22Rv1 (cell line): ENCODE measurements around the gene BAG2.

Experiments
- ZFX ChIP-seq: fragments of 450-650 bp; IDR thresholded peaks from 2 replicates; pipeline ENCODE4 v1.6.1; 2017; ENCODE audit warnings: antibody characterized with exemption, borderline replicate concordance
- TF ChIP-seq, protein P1 (sequence below): fragments of 450-650 bp; IDR thresholded peaks from 2 replicates; pipeline ENCODE4 v1.5.1; 2017; ENCODE audit warnings: mild to moderate bottlenecking

GRCh38 chr6:57205550-57206328 is 33.6 kb downstream of the BAG2 start:
- TF ChIP-seq, protein P1, sequence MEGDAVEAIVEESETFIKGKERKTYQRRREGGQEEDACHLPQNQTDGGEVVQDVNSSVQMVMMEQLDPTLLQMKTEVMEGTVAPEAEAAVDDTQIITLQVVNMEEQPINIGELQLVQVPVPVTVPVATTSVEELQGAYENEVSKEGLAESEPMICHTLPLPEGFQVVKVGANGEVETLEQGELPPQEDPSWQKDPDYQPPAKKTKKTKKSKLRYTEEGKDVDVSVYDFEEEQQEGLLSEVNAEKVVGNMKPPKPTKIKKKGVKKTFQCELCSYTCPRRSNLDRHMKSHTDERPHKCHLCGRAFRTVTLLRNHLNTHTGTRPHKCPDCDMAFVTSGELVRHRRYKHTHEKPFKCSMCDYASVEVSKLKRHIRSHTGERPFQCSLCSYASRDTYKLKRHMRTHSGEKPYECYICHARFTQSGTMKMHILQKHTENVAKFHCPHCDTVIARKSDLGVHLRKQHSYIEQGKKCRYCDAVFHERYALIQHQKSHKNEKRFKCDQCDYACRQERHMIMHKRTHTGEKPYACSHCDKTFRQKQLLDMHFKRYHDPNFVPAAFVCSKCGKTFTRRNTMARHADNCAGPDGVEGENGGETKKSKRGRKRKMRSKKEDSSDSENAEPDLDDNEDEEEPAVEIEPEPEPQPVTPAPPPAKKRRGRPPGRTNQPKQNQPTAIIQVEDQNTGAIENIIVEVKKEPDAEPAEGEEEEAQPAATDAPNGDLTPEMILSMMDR = no peak
- no peak for TF ChIP-seq ZFX
